HG03558 (cell line): ENCODE measurements around the gene LGALS1.

ENCODE experiments used
- ATAC-seq: cut with Tn5 transposase; IDR thresholded peaks from one replicate; pipeline ENCODE4 v1.9.1; 2021; ENCODE audit warnings: moderate number of reproducible peaks; ENCODE audit not compliant: unreplicated experiment; ENCODE audit errors: extremely low read depth

LGALS1 gene

DNA sequence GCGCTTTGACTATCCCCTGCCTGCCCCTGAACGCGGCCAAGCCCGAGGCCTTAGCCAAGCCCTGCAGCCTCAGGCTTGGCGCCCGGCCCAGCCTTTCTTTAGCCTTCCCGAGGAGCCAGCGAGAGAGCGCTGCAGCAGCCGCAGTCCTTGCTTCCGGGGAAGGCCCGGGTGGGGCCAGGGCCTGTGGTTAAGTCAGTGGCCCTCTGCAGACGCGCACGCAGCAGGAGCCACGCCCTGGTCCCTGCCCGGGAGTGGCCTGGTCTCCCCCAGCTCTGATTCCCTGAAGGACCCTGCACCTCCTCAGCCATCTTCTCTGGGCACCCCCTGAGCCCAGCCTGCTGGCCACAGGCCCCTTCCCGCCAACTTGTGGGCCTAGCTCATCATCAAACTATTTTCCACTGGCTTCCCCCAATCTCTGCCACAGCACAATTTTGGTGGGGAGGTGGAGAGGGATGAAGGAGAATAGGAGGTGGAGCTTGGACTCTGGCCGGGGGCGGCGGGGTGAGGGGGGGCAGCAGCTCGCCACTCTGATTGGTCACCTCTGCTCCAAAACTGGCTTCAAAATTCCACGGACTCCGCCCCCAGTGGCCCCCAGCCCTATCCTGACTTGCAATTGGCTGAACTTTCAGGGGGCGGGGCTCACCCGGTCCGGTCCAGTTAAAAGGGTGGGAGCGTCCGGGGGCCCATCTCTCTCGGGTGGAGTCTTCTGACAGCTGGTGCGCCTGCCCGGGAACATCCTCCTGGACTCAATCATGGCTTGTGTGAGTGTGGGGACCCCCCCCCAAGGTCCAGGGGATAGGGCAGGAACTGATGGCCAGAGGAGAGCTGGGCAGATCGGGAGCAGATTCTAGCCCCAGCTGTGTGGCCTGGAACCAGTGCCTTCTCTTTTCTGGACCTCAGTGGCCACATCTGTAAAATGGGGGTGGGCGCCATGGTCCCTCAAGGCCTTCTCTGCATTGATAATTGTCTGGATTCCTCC is at the start of gene LGALS1:
Gene LGALS1 (plus strand): TSS at position 686 of the 979 bp plus-strand sequence. CDS start 67 bp downstream, at position 753.
- peak; percentile 42 for ATAC-seq

DNA sequence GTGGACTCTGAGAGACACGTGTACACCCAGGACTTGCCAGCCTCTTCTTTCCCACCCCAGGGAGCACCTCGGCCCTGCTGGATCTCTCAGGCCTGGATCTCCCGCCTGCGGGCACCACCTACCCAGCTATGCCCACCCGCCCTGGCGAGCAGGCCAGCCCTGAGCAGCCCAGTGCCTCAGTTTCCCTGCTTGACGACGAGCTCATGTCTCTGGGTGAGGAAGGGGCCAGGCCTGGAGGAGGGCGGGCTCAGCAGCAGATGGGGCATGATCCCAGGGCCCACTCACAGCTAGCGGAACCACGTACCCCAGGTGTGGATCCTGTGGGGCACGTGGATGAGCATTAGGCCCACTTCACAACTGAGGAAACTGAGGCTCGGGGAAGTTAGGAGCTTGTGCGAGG is 49.7 kb upstream of the LGALS1 start:
- ATAC-seq = no peak

DNA sequence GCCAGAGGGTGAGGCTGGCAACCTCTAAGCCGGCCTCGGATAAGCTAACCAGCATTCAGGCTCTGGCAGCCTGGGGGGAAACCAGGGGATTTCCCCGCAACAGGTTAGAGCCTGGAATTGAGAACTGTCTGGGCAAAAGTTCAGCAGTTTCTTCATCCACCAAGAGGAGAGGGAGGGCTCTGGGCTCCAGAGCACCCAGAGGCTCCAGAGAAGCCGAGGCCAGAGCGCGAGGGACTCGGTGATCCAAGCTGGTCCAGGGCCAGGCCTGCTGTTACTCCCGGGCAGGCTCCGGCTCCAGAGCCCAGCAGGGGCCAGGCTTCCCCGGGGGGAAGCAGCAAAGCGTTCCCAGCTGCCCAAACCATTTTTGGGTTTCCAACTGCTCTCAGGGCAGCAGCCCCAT is 49.3 kb upstream of the LGALS1 start:
- ATAC-seq = no peak

DNA sequence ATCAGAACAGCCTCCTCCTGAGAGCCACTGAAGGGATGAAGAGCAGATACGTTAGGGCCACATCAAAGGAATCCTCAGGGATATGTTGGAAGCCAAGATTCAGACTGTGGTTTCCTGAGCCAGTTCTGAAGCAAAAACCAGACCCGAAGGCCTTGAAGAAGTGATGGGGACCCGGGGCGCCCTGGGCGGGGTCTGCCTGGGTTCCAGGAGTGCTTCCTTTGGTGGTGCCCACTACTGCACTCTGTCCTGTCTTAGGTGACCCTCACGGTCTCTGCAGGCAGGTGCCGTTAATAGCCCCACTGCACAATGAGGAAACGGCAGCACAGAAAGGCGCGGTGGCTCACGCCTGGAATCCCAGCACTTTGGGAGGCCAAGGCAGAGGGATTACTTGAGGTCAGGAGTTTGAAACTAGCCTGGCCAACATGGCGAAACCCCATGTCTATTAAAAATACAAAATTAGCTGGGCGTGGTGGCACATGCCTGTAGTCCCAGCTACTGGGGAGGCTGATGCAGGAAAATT is 48.8 kb upstream of the LGALS1 start:
- no peak for ATAC-seq

DNA sequence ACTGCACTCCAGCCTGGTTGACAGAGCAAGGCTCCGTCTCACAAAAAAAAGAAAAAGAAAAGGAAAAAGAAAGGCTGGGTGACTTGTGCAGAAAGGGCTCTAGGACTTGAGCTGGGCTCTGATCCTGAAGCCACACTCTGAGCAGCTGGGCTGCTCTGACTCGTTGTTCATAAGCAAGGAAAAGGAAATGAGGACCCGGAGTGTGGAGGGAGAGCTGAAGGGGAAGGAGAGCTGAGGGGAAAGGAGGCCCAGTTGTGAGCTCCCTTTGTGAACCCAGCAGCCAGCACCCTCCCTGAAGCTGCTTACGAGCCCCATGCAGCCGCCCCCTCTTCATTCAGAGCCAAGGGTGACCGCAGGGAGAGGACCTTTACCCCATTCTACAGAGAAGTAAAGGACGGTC is 48.3 kb upstream of the LGALS1 start:
- ATAC-seq = no peak

DNA sequence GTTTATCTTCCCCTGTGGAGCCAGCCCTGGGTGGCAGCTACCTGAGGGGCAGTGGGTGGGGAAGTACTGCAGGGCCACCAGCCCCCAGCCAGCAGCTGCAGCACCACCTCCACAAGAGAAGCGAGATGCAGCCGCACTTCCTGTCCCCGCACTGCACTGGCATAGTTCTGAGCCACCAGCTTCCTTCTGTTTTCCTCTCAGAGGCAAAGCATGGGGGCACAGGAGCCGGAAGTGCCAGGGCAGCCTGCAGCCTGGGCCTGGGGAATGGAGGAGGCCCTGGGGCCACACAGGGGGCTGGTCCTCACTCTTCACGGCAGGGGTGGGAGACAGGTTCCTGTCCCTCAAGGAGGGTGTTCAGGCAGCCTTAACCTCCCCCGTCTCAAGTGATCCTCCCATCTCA is 47.9 kb upstream of the LGALS1 start:
- ATAC-seq = no peak

DNA sequence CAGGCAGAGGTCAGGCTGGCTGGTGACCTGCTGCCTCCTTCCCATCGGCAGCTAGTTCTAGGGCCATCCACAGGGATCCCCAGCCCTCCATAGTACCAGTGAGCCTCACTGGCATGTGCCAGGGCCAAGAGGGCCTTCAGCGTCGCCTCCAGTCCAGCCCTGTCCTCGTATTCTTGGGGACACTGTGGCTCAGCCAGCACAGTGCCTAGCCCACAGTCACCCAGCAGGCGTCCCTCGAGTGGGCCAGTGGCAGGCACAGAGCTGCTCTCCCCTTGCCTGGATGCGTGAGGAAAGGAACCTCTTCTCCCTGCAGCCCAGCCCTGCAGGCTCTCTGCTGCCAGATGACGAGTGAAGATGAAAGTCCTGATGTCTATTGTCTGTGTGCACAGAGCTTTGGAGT is 46.6 kb upstream of the LGALS1 start:
- ATAC-seq = no peak

DNA sequence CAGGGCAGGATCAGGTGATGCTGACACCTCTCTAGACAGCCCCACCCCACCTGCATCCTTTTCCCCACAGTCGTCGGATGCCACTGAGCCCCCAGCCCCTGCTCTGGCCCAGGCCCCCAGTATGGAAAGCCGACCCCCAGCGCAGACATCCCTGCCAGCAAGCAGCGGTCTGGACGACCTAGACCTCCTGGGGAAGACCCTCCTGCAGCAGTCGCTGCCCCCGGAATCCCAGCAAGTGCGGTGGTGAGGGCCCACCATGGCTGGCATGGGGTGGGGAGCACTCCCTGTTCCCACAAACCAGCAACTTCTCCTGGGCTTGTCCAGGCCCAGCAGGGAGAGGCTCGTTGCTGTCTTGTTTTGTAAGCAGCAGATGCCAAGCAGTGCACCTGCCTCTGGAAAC is 45.5 kb upstream of the LGALS1 start:
- no peak for ATAC-seq

DNA sequence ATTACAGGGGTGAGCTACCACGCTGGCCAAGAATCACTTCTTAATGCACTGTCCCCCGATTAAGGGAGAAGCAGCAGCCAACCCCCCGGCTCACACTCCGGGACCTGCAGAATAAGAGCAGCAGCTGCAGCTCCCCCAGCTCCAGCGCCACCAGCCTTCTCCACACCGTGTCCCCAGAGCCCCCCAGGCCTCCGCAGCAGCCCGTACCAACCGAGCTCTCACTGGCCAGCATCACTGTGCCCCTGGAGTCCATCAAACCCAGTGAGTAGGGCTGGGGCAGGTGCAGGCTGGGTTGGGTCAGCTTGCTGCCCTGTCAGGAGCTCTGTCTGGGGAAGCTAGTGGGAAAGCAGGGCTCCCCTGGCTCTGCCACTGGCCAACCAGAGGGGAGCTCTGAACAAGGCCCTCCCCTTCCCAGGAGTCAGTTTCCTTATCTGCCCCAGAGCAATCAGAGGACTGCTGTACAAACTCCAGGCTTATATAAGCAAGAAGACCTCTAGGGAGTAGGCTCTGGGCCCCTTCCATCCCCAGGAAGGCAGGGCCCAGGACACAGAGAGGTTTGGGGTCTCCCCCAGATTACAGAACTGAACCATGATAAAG is 44.5 kb upstream of the LGALS1 start:
- ATAC-seq = no peak

DNA sequence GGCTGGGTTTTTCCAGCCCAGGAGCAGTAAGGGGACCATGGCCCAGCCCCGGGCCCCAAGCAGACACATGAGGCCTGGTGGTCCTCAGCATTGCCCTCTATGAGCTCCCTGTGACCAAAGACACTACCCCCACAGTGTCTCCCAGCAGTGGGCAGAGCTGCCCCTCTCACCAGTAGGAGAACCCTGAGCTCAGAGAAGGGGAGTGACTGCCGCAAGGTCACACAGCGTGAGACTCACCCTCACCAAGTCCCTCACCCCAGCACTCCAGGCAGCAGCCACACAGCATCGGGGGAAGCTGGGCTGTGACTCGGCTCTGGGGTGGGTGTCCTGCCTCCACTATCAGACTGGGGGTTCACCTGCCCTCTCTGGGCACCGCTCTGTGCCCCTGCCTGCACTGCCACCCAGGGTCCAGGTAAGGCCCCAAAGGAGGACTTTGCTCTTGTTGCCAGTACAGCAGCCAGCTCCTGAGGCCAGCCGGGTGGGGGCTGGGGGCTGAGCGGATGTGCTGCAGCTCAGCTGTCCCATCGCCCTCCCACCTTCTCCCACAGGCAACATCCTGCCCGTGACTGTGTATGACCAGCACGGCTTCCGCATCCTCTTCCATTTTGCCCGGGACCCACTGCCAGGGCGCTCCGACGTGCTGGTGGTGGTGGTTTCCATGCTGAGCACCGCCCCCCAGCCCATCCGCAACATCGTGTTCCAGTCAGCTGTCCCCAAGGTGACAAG is 43.8 kb upstream of the LGALS1 start:
- ATAC-seq = no peak

DNA sequence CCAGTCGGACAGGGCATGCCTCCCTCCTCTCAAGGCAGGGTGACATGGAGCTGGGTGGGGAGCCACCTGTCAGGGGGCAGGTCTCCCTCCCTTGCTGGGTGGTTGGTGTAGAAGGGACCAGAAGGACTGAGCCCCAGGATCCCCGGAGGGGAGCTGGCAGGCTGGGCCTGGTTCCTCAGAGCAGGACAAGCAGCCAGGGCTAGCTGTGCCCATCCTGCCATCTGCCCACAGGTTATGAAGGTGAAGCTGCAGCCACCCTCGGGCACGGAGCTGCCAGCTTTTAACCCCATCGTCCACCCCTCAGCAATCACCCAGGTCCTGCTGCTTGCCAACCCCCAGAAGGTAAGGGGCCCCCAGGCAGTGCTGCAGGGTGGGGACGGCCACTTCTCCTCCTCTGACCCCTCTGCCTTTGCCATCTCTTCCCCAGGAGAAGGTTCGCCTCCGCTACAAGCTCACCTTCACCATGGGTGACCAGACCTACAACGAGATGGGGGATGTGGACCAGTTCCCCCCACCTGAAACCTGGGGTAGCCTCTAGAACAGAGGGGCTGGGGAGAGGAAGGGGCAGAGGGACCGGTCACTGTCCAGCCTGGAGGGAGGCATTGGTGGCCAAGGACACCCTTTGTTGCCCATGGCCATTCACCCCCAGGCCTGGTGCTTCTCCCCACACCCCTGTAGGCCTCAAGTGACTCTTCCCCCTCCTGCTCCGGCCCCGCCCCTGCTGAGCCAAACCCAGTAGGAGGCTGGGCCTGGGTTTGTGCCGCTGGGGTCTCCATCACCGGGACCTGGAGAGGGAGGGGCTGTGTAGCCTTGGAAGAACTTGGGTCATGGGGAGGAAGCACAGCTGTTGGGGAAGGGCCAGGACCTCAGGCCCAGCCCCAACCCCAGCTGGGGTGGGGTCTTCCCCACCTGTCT is 43.0 kb upstream of the LGALS1 start:
- ATAC-seq = no peak

DNA sequence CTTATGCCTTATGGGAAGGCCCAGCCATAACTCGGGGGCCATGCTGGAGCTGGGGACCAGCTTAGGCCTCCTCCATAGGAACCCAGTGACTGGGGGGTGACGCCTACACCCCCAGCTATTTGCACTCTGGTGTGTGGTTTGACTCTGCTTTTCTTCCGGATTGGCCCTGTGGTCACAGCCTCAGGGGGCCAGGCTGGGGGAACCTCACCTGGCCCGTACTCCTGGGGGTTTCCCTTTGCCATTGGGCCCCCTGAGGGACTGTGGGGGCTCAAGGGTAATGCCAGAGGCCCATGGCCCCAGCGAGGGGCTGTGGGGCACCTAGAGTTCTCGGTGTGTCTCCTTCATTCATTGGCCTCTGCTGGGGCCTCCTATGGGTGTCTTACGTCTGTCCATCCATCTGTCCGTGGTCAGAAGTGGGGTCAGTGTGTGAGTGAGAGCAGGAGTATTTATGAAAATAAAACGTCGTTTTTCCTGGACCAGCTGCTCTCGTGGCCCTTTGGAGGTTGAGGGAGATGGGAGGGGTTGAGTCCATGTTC is 42.3 kb upstream of the LGALS1 start:
- ATAC-seq = peak; percentile 30

DNA sequence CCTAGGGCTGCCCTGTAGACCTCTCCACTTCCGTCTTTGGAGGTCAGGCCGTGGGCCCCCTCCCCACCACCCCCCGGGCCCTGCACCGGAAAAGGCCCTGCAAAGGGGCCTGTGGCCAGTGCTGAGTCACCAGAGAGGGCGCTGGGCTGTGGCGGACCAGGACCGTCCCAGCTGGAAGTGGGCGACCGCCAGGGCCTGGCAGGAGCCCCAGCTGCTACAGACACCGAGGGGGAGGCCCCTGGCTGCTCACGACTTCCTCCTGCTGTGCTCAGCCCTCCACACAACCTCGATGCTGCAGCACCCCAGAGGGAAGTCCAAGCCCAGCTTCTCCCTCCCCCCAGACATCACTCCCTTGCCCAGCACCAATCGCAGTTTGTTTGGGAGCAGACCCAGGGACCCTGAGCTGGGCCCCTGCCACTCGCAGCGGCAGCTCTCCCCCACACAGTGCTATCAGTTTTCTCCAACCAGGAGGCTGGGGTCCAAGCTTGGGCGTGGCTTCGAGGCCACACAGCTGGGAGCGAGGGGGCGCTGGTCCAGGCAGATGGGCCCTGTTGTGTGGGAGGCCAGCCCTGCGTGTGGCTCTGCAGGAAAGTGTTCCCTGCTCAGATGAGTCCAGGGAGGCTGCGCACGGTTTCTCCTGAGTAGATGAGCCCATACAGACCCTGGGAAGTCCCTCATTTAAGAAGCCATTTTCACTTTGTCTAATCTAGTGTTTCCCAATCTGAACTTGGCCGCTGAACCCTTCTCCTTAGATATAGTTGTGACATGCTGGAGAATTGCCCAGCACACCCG is 41.6 kb upstream of the LGALS1 start:
- ATAC-seq = peak; percentile 23

DNA sequence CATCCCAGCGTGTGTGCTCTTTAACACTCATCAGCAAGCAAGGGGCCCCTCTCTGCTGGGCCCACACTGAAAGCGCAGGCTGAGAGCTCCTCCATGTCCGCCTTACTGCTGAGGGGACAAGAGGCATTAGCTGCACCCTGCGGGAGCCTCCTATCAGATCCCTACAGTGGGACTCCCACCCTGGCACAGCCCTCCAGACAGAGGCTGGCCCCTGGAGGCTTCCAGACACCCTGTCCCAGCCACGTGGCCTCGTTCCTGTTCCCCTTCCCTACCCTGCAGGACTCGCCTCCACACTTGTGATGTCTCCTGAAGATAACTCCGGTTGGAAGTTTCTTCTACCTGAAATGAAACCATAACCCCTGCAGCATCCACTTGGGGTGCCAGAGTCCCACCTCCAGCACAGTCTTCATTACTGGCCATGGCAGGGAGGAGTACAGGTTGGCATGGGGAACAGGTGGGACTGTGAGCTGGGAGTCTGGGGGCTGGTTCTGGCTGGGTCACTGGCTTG is 41.0 kb upstream of the LGALS1 start:
- no peak for ATAC-seq

DNA sequence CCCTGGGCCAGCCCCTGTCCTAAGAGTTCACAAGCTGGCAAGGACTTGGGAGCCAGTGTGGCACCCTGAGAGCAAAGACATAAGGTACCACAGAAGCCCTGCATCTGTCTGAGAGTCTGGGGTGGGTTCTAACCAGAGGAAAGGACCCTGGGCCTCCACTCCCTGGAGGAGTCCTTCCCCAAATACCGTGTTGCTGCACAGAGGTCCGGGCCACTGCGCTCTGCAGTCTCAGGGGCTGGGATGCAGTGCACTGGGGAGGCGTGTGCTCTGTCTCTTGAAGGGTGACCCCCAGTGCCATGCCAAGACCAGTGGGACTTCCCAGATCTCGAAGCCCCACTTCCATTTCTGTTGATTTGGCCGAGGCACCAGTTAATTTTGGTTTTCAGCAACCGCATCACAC is 40.3 kb upstream of the LGALS1 start:
- no peak for ATAC-seq

DNA sequence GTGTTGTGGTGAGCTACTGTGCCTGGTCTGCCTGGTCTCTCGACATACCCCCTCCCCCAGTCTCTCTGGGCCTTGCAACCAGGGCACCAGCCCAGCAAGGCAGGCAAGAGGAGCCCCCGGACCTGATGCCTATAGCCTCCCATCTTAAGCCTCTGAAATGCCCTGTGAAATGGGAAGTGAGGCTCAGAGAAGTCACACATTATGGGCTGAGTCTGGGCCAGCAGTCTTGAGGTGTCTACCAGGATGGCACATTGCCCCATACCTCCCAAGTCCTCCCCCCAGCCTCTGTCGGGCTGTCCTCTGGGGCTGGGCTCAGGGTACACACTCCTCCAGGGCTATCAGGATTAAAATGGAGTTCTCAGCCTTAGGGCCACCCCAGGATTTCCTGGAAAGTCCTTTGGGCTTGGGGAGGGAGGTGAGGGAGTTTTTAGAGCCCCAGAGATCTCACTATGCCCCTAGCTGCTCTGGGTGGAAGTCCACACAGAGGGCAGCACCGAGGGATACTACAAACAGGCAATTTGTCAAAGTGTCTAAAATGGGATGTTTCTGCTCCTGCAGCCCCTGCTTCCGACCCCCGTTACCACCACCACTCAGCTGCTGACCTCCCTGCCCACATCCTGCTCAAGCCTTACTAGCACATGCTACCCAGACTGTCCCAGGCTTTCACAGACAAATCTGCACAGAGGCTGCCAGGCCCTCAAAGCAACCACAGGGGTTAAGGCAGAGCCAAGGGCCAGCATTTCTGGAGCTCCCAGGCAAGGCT is 39.1 kb upstream of the LGALS1 start:
- no peak for ATAC-seq

DNA sequence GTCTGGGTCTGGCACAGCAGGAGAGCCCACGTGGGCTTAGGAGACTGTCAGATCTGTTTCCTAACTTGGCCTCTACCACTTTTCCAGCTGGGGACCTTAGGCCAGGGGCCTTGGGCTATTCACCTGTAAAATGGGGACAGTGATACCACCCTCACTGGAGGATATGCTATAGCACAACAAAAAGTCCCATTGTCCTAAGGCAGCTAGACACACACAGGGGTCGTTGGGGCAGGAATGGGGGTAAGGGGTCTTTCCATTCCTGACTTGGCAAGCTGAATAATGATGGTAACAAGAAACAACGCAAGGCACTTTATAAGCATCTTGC is 38.5 kb upstream of the LGALS1 start:
- ATAC-seq = no peak
